Astrocyte (in vitro differentiated cells and primary cell): ENCODE results near the gene JPT2. TPM values are rescaled to one million over a fixed set of nuclear protein-coding genes. Genes with fewer than 3 reads are reported as not detected.

Experiments
- DNase-seq: peaks from one replicate; pipeline ENCODE4 v3.0.0-alpha.2; 2010; ENCODE audit warnings: low read depth
- FAIRE-seq: peaks from 2 replicates; lab custom pipeline; 2011; peaks lifted over from hg19 to GRCh38; lab: Jason Lieb, UNC
- H2AFZ ChIP-seq: 2 replicates; pipeline ENCODE4 v1.6.0; 2012; ENCODE audit warnings: low read depth, low read length, inconsistent platforms
- H3K27ac ChIP-seq: 2 replicates; pipeline ENCODE4 v1.5.1; 2011; ENCODE audit warnings: low read depth, low read length, inconsistent platforms
- H3K27me3 ChIP-seq: 2 replicates; pipeline ENCODE4 v1.6.0; 2011; ENCODE audit warnings: low read length, inconsistent platforms; ENCODE audit not compliant: insufficient read depth
- H3K36me3 ChIP-seq: 2 replicates; pipeline ENCODE4 v1.5.1; 2011; ENCODE audit warnings: low read length, inconsistent platforms; ENCODE audit not compliant: insufficient read depth
- H3K4me1 ChIP-seq: 2 replicates; pipeline ENCODE4 v1.5.1; 2011; ENCODE audit warnings: low read length, inconsistent platforms; ENCODE audit not compliant: insufficient read depth
- H3K4me2 ChIP-seq: 2 replicates; pipeline ENCODE4 v1.6.0; 2012; ENCODE audit warnings: low read length, inconsistent platforms
- H3K4me3 ChIP-seq: 2 replicates; pipeline ENCODE4 v1.5.1; 2011; ENCODE audit warnings: low read depth, mild to moderate bottlenecking, low read length, inconsistent platforms; ENCODE audit not compliant: insufficient read depth
- H3K79me2 ChIP-seq: 2 replicates; pipeline ENCODE4 v1.6.0; 2012; ENCODE audit warnings: mild to moderate bottlenecking, low read length, inconsistent platforms; ENCODE audit not compliant: insufficient read depth
- H3K9ac ChIP-seq: 2 replicates; pipeline ENCODE4 v1.6.0; 2012; ENCODE audit warnings: mild to moderate bottlenecking, low read length, inconsistent platforms
- H3K9me3 ChIP-seq: 2 replicates; pipeline ENCODE4 v1.5.1; 2012; ENCODE audit warnings: low read depth, mild to moderate bottlenecking, low read length, inconsistent platforms; ENCODE audit not compliant: insufficient read depth
- H4K20me1 ChIP-seq: 2 replicates; pipeline ENCODE4 v1.6.0; 2012; ENCODE audit warnings: low read length, inconsistent platforms; ENCODE audit not compliant: insufficient read depth
- H3K27ac Mint-ChIP-seq: one replicate; pipeline ENCODE4 v1.8.0; 2021; ENCODE audit warnings: mild to moderate bottlenecking, mixed read lengths; ENCODE audit not compliant: unreplicated experiment
- H3K27me3 Mint-ChIP-seq: one replicate; pipeline ENCODE4 v1.8.0; 2021; ENCODE audit warnings: low read depth, mixed read lengths; ENCODE audit not compliant: unreplicated experiment
- H3K36me3 Mint-ChIP-seq: one replicate; pipeline ENCODE4 v1.8.0; 2021; ENCODE audit warnings: low read depth, mixed read lengths; ENCODE audit not compliant: unreplicated experiment
- H3K4me1 Mint-ChIP-seq: one replicate; pipeline ENCODE4 v1.8.0; 2021; ENCODE audit warnings: low read depth, mixed read lengths; ENCODE audit not compliant: unreplicated experiment
- H3K4me3 Mint-ChIP-seq: one replicate; pipeline ENCODE4 v1.8.0; 2021; ENCODE audit warnings: mild to moderate bottlenecking, moderate library complexity, mixed read lengths; ENCODE audit not compliant: unreplicated experiment
- H3K9me3 Mint-ChIP-seq: one replicate; pipeline ENCODE4 v1.8.0; 2021; ENCODE audit warnings: mild to moderate bottlenecking, mixed read lengths; ENCODE audit not compliant: unreplicated experiment
- EZH2 ChIP-seq: IDR thresholded peaks from 2 replicates; pipeline ENCODE4 v1.6.1; 2012; ENCODE audit warnings: mild to moderate bottlenecking, low read length, inconsistent platforms; ENCODE audit not compliant: insufficient read depth
- total RNA-seq: library from RNA; stranded (reverse); gene quantifications from 2 replicates; pipeline ENCODE4 v1.2.1, GENCODE V29; 2021
- TF ChIP-seq, protein P1 (sequence below): IDR thresholded peaks from 2 replicates; pipeline ENCODE4 v1.5.1; 2011; ENCODE audit warnings: low read depth, mild to moderate bottlenecking, inconsistent platforms, low read length, moderate library complexity; ENCODE audit not compliant: insufficient read depth

The JPT2 gene
- total RNA-seq, 1 donor from 2014 or later: 143 TPM

DNA sequence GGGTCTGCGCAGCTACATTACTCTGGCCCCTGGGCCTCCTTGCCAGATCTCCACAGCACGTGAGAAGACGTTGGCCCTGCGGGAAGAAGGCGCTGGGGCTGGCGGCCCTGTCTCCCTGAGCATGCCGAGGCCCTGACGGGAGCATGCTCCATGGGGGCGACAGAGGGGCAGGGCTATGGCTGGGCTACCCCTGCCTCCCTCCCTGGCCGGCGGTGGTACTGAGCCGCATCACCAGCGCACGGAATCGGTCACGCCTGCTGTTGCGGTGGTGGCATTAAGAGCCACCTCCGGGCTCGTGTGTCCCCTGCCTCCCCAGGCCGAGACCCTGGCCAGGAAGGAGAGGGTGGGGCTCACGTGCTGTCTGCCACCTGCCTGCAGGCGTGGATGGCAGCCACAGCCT is 56.0 kb downstream of the JPT2 start:
- Histone ChIP-seq H4K20me1 (peaks cover 67% of the 10 kb centered on the region), H3K4me2 (no peak overlapping the region), H3K27me3 (no peaks in the 10 kb centered on the region), H3K4me1 (no peaks in the 10 kb centered on the region), H3K9ac (no peak overlapping the region), H2AFZ (no peak overlapping the region), H3K27ac (no peak overlapping the region), H3K36me3 (peaks cover 9% of the 10 kb centered on the region), H3K4me3 (no peak overlapping the region), H3K79me2 (peaks cover 40% of the 10 kb centered on the region), H3K9me3 (peaks cover 23% of the 10 kb centered on the region)
- no peak overlapping the region for H3K4me3 Mint-ChIP-seq
- H3K36me3 Mint-ChIP-seq: peaks cover 8% of the 10 kb centered on the region
- TF ChIP-seq, protein P1, sequence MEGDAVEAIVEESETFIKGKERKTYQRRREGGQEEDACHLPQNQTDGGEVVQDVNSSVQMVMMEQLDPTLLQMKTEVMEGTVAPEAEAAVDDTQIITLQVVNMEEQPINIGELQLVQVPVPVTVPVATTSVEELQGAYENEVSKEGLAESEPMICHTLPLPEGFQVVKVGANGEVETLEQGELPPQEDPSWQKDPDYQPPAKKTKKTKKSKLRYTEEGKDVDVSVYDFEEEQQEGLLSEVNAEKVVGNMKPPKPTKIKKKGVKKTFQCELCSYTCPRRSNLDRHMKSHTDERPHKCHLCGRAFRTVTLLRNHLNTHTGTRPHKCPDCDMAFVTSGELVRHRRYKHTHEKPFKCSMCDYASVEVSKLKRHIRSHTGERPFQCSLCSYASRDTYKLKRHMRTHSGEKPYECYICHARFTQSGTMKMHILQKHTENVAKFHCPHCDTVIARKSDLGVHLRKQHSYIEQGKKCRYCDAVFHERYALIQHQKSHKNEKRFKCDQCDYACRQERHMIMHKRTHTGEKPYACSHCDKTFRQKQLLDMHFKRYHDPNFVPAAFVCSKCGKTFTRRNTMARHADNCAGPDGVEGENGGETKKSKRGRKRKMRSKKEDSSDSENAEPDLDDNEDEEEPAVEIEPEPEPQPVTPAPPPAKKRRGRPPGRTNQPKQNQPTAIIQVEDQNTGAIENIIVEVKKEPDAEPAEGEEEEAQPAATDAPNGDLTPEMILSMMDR: no peak
- no peak for TF ChIP-seq EZH2
- DNase-seq (no peak), FAIRE-seq (no peak)
- no peak overlapping the region for H3K27ac Mint-ChIP-seq
- no peaks in the 10 kb centered on the region for H3K27me3 Mint-ChIP-seq
- no peaks in the 10 kb centered on the region for H3K4me1 Mint-ChIP-seq
- no peaks in the 10 kb centered on the region for H3K9me3 Mint-ChIP-seq

DNA sequence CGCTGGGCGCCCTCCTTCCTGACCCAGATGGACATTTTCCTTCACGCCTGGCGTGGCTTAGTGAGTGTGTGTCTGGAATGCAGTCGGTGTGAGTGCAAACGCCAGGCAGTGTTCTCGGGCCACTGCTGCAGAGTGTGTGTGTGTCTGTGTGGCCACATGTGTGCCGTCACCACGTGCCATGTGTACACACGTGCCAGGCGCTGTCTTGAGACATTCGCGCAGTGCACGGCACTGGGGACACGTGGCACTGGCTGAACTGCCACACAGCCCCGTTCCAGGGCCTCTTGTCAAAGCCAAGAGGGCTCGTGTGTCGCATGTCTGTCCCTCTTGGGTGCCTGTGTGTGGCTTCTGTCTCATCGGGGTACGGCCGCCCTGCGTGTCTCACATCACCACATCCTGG is 56.7 kb downstream of the JPT2 start:
- TF ChIP-seq, protein P1: no peak
- TF ChIP-seq EZH2: no peak
- FAIRE-seq (no peak), DNase-seq (no peak)
- peaks cover 5% of the 10 kb centered on the region for H3K36me3 ChIP-seq
- no peaks in the 10 kb centered on the region for H3K4me1 ChIP-seq
- Mint-ChIP-seq H3K27me3 (no peaks in the 10 kb centered on the region), H3K4me3 (no peak overlapping the region), H3K9me3 (no peaks in the 10 kb centered on the region), H3K4me1 (no peaks in the 10 kb centered on the region), H3K36me3 (peaks cover 8% of the 10 kb centered on the region), H3K27ac (no peak overlapping the region)
- H3K9me3 ChIP-seq: peaks cover 23% of the 10 kb centered on the region
- peaks cover 73% of the 10 kb centered on the region for H4K20me1 ChIP-seq
- no peak overlapping the region for H3K4me3 ChIP-seq
- H3K79me2 ChIP-seq: peaks cover 40% of the 10 kb centered on the region
- no peak overlapping the region for H2AFZ ChIP-seq
- H3K27ac ChIP-seq: no peak overlapping the region
- H3K27me3 ChIP-seq: no peaks in the 10 kb centered on the region
- no peak overlapping the region for H3K4me2 ChIP-seq
- no peak overlapping the region for H3K9ac ChIP-seq

DNA sequence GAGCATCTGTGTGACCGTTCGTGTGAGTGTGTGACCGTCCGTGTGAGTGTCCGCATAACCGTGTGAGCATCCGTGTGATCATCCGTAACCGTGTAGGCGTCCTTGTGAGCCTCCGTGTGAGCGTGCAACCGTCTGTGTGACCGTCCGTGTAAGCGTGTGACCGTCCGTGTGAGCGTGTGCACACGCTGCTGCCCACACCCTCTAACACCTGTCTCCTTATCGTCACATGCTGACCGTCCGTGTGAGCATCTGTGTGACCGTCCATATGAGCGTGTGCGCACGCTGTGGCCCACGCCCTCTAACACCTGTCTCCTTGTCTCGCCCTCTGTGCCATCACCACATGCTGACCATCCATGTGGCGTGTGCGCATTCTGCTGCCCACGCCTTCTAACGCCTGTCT is 62.2 kb downstream of the JPT2 start:
- Histone ChIP-seq H3K9me3 (peaks cover 18% of the 10 kb centered on the region), H3K4me2 (no peak overlapping the region), H3K9ac (no peak overlapping the region), H3K27me3 (no peaks in the 10 kb centered on the region), H3K4me3 (no peak overlapping the region), H3K27ac (no peak overlapping the region), H2AFZ (no peak overlapping the region), H3K4me1 (peaks cover 9% of the 10 kb centered on the region), H3K36me3 (peaks cover 5% of the 10 kb centered on the region), H3K79me2 (peaks cover 30% of the 10 kb centered on the region), H4K20me1 (peaks cover 65% of the 10 kb centered on the region)
- no peaks in the 10 kb centered on the region for H3K27me3 Mint-ChIP-seq
- peaks cover 5% of the 10 kb centered on the region for H3K4me1 Mint-ChIP-seq
- no peaks in the 10 kb centered on the region for H3K36me3 Mint-ChIP-seq
- no peak for TF ChIP-seq EZH2
- TF ChIP-seq, protein P1: no peak
- H3K9me3 Mint-ChIP-seq: no peaks in the 10 kb centered on the region
- DNase-seq: no peak
- no peak overlapping the region for H3K27ac Mint-ChIP-seq
- no peak for FAIRE-seq
- no peak overlapping the region for H3K4me3 Mint-ChIP-seq
